ENCODE measurements around the gene ADAMTSL5.
"Not testable (repeated sequence)": the region's sequence is repeated elsewhere in the genome, so short reads cannot be mapped to it uniquely, and the experiment has no call there.

The ADAMTSL5 gene

DNA sequence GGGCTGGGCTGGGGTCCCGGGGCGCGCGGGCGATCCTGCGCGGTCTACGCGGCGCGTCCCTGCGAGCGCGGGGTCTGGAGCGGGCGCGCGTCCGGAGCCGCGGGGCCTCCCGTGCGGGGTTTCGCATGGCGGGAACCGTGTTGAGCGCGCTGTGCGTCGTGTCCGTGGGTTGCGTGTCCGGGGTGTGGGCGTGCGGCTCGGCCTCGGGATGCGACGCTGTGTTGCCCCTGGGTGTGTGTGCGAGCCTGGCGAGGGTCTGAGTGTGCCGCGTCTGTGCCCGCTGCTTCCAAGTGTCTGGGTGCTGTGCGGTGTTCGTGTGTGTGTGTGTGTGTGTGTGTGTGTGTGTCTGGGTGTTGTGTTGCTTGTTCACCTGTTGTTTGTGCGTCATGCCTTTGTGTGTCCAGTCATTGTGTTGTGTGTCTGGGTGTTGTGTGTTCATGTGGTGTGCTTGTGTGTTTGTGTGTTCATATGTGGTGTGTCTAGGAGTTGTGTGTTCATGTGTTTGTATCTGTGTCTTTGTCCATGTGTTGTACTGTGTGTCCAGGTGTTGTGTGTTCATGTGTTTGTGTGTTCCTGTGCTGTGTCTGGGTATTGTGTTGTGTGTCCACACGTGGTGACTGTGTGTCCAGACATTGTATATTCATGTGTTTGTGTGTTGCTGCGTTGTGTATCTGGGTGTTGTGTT lies 11.6 kb upstream of the ADAMTSL5 start:
- H3K27ac Mint-ChIP-seq = no peak overlapping the region
- no peaks in the 10 kb centered on the region for H3K4me1 Mint-ChIP-seq (ENCODE audit: low read depth)
- no peak overlapping the region for H3K4me3 Mint-ChIP-seq
- peaks cover 26% of the 10 kb centered on the region for H3K27me3 Mint-ChIP-seq (ENCODE audit: low read depth)
- H3K9me3 Mint-ChIP-seq = no peaks in the 10 kb centered on the region
- H3K36me3 Mint-ChIP-seq (ENCODE audit: low read depth) = no peaks in the 10 kb centered on the region

- Mint-ChIP-seq H3K27ac (no peak within 1 kb of the TSS), H3K36me3 (ENCODE audit: low read depth) (no peaks in the 10 kb centered on the region), H3K9me3 (no peaks in the 10 kb centered on the region), H3K27me3 (ENCODE audit: low read depth) (peaks cover 26% of the 10 kb centered on the region), H3K4me3 (no peak within 1 kb of the TSS), H3K4me1 (ENCODE audit: low read depth) (no peaks in the 10 kb centered on the region)
These were observed 10.8 kb upstream of the ADAMTSL5 start, which contains the start of gene PLK5 for GRCh38 chr19:1523412-1524286. TSS of gene PLK5 (plus strand) at chr19:1524077. CDS start at chr19:1526997, 2,920 bp downstream.

DNA sequence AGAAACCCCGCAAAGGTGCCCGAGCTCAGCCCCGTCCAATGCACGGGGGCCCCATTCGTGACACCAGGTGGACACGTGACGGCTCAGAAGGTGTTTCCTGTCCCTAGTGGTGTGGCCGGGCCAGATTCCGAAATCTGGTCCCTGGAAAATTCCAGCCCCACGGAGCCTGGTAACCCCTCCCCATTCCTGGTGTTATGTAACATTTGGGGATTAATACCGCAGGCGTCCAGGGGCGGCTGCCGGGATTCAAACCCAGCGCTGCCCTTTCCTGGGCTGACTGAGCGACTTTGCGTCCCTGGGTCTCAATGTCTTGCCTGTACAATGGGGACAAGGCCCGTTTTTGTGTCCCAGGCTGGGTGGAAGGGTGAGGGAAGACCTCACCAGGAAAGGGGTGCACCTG lies 10.0 kb upstream of the ADAMTSL5 start:
- Mint-ChIP-seq H3K27me3 (ENCODE audit: low read depth) (peaks cover 26% of the 10 kb centered on the region), H3K9me3 (no peaks in the 10 kb centered on the region), H3K36me3 (ENCODE audit: low read depth) (no peaks in the 10 kb centered on the region), H3K4me1 (ENCODE audit: low read depth) (no peaks in the 10 kb centered on the region), H3K4me3 (no peak overlapping the region), H3K27ac (no peak overlapping the region)

DNA sequence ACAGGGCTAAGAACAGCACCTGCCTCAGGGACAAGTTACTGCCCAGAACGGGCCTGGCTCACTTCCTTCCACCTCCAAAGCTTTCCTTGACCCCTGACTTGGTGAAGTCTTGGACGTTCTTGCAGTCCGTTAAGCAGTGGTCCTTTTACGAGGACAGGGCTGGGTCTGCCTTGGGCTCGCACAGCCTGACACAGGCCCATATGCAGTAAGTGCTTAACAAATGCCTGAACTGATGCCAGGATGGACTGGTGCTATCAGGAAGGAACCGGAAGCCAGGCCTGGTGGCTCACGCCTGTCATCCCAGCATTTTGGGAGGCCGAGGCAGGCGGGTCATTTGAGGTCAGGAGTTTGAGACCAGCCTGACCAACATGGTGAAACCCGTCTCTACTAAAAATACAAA lies 9.2 kb upstream of the ADAMTSL5 start:
- Mint-ChIP-seq H3K9me3 (no peaks in the 10 kb centered on the region), H3K36me3 (ENCODE audit: low read depth) (no peaks in the 10 kb centered on the region), H3K27me3 (ENCODE audit: low read depth) (peaks cover 26% of the 10 kb centered on the region), H3K4me1 (ENCODE audit: low read depth) (no peaks in the 10 kb centered on the region), H3K27ac (no peak overlapping the region), H3K4me3 (no peak overlapping the region)

- Mint-ChIP-seq H3K4me3 (no peak overlapping the region), H3K27ac (no peak overlapping the region), H3K36me3 (ENCODE audit: low read depth) (no peaks in the 10 kb centered on the region), H3K9me3 (no peaks in the 10 kb centered on the region), H3K4me1 (ENCODE audit: low read depth) (no peaks in the 10 kb centered on the region), H3K27me3 (ENCODE audit: low read depth) (peaks cover 26% of the 10 kb centered on the region)
These were observed 8.8 kb upstream of the ADAMTSL5 start for GRCh38 chr19:1521636-1522035.

GRCh38 chr19:1520203-1520780 lies 7.5 kb upstream of the ADAMTSL5 start:
- Mint-ChIP-seq H3K27me3 (ENCODE audit: low read depth) (peaks cover 17% of the 10 kb centered on the region), H3K4me1 (ENCODE audit: low read depth) (no peaks in the 10 kb centered on the region), H3K36me3 (ENCODE audit: low read depth) (no peaks in the 10 kb centered on the region), H3K9me3 (no peaks in the 10 kb centered on the region), H3K27ac (no peak overlapping the region), H3K4me3 (no peak overlapping the region)

GRCh38 chr19:1519802-1520201 lies 7.0 kb upstream of the ADAMTSL5 start:
- not testable (repeated sequence) for H3K4me1 Mint-ChIP-seq (ENCODE audit: low read depth); H3K27ac Mint-ChIP-seq; H3K9me3 Mint-ChIP-seq; H3K36me3 Mint-ChIP-seq (ENCODE audit: low read depth); H3K4me3 Mint-ChIP-seq
- peaks cover 14% of the 10 kb centered on the region for H3K27me3 Mint-ChIP-seq (ENCODE audit: low read depth)

DNA sequence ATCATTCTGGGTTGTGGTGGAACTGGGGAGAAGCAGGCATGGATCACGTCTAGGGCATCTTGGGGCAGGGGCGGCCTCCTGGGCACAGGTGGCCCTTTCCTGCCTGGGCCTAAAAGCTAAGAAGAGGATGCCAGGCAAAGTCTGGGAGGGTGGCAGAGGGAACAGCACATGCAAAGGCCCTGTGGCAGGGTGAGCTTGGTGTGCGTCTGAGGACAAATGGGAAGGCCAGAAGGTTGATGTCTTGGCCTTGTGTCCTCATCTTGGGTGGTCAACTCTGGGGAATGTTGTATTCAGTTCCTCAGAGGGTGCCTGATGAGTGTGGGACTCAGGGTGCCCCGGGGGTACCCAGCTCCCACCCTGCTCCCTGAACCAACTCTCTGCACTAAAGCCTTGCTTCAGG lies 5.7 kb upstream of the ADAMTSL5 start:
- H3K4me1 Mint-ChIP-seq (ENCODE audit: low read depth) = no peaks in the 10 kb centered on the region
- H3K4me3 Mint-ChIP-seq = no peak overlapping the region
- no peak overlapping the region for H3K27ac Mint-ChIP-seq
- H3K27me3 Mint-ChIP-seq (ENCODE audit: low read depth) = peaks cover 7% of the 10 kb centered on the region
- H3K9me3 Mint-ChIP-seq = no peaks in the 10 kb centered on the region
- no peaks in the 10 kb centered on the region for H3K36me3 Mint-ChIP-seq (ENCODE audit: low read depth)

- Mint-ChIP-seq H3K4me3 (no peak overlapping the region), H3K9me3 (no peaks in the 10 kb centered on the region), H3K36me3 (ENCODE audit: low read depth) (no peaks in the 10 kb centered on the region), H3K27ac (no peak overlapping the region), H3K27me3 (ENCODE audit: low read depth) (no peaks in the 10 kb centered on the region), H3K4me1 (ENCODE audit: low read depth) (no peaks in the 10 kb centered on the region)
These were observed 3.6 kb upstream of the ADAMTSL5 start for GRCh38 chr19:1516395-1516753.

- H3K36me3 Mint-ChIP-seq (ENCODE audit: low read depth) = no peaks in the 10 kb centered on the region
- H3K27ac Mint-ChIP-seq = no peak overlapping the region
- peaks cover 7% of the 10 kb centered on the region for H3K27me3 Mint-ChIP-seq (ENCODE audit: low read depth)
- no peak overlapping the region for H3K4me3 Mint-ChIP-seq
- no peaks in the 10 kb centered on the region for H3K4me1 Mint-ChIP-seq (ENCODE audit: low read depth)
- H3K9me3 Mint-ChIP-seq = no peaks in the 10 kb centered on the region
These were observed 2.3 kb upstream of the ADAMTSL5 start for GRCh38 chr19:1514986-1515721.

DNA sequence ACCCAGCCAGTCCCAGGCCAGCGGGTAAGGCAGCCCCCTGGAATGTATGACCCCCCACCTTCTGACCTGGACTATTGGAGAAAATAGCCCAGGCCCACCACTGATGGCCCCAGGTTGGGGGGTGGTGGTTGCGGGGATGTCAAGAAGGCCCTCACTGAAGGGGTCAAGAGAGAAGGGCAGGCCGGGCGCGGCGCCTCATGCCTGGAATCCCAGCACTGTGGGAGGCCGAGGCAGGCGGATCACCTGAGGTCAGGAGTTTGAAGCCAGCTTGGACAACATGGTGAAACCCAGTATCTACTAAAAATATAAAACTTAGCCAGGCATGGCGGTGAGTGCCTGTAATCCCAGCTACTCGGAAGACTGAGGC lies 1.5 kb upstream of the ADAMTSL5 start:
- Mint-ChIP-seq H3K27ac (no peak overlapping the region), H3K9me3 (no peaks in the 10 kb centered on the region), H3K36me3 (ENCODE audit: low read depth) (no peaks in the 10 kb centered on the region), H3K4me3 (peak overlapping the region; percentile 28), H3K27me3 (ENCODE audit: low read depth) (peaks cover 12% of the 10 kb centered on the region), H3K4me1 (ENCODE audit: low read depth) (no peaks in the 10 kb centered on the region)

DNA sequence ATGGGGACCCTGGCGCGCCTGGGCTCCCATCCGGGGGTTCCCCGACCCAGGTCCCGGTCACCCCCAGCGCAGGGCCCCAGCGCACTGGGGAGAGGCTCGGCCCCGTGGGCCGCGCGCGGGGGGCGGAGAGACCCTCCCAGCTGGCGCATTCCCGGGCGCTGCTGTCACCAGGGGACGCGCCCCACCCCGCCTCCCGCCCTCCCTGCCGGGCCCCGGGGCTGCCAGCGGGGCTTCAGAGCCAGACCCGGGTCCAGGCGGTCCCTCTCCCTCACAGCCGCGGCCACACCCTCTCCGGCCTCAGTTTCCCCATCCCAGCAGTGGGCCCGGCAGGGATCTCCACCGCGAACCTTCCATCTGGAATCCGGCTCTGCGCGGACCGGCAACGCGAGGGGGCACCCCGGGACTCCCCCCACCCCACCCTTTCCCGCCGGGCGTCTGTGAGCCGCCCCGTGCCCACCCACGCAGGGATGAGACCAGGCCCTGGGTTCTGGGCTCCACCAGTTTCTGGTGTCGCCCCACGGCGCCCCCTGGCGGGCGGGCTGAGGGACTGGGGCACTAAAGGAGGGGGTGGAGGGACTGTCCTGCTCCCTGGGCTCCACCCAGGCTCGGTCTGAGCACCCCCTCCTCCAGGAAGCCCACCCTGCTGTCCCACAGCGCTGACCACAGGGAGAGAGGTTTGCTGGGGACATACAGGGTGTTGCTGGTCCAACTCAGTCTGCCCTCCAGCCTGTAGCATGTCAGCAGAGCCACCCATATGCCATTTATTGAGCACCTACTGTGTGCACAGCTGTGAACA lies 878 bp upstream of the ADAMTSL5 start:
- peaks cover 15% of the 10 kb centered on the region for H3K27me3 Mint-ChIP-seq (ENCODE audit: low read depth)
- no peak overlapping the region for H3K27ac Mint-ChIP-seq
- H3K36me3 Mint-ChIP-seq (ENCODE audit: low read depth) = no peaks in the 10 kb centered on the region
- no peaks in the 10 kb centered on the region for H3K9me3 Mint-ChIP-seq
- peaks cover under 1% of the 10 kb centered on the region for H3K4me1 Mint-ChIP-seq (ENCODE audit: low read depth)
- H3K4me3 Mint-ChIP-seq = peak overlapping the region; percentile 28

GRCh38 chr19:1511318-1512317 lies 1.2 kb downstream of the ADAMTSL5 start:
- Mint-ChIP-seq H3K27ac (no peak overlapping the region), H3K9me3 (no peaks in the 10 kb centered on the region), H3K4me3 (no peak overlapping the region), H3K36me3 (ENCODE audit: low read depth) (no peaks in the 10 kb centered on the region), H3K4me1 (ENCODE audit: low read depth) (peaks cover 7% of the 10 kb centered on the region), H3K27me3 (ENCODE audit: low read depth) (peaks cover 22% of the 10 kb centered on the region)

Data from T-helper 1 cell treated with Interleukin-12 subunit alpha and Interleukin-12 subunit beta and Interleukin-4 antibody, amounts not matched to agents 30 μg/mL and 1 μg/mL, for 36 hours (primary cell).